PC-9 (cell line): ENCODE measurements around the gene STXBP5. TPM values are rescaled to one million over a fixed set of nuclear protein-coding genes. Genes with fewer than 3 reads are reported as not detected.

Source experiments
- BruUV-seq: library from RNA; stranded (reverse); fragments of 400-500 nt; replicated peaks from 2 replicates; lab custom pipeline; 2021; lab: Mats Ljungman, UMichigan
- CTCF ChIA-PET: fragments of 300-600 bp; sonication (Branson Sonifier 250); formaldehyde crosslinking; loops from one replicate; lab custom pipeline; 2022; ENCODE audit warnings: antibody characterized with exemption; lab: Charles Lee
- POLR2A ChIA-PET: fragments of 300-600 bp; sonication (Branson Sonifier 250); formaldehyde crosslinking; loops from one replicate; lab custom pipeline; 2022; ENCODE audit warnings: antibody characterized with exemption; ENCODE audit not compliant: unreplicated experiment; lab: Charles Lee
- DNase-seq, 2 experiments: peaks; one replicate each; pipeline versions ENCODE4 v3.0.0 to v3.0.0-alpha.2; 2015 to 2022; ENCODE audit warnings: mixed read lengths in 1 of 2
- H2AFZ ChIP-seq: fragments of 200-600 bp; sonication (generic); 2 replicates; pipeline ENCODE4 v1.8.1; 2017; ENCODE audit warnings: antibody characterized with exemption
- H3F3A ChIP-seq: fragments of 200-600 bp; sonication (generic); 2 replicates; pipeline ENCODE4 v1.8.1; 2017; ENCODE audit warnings: antibody characterized with exemption, mild to moderate bottlenecking, low read depth; ENCODE audit not compliant: insufficient read depth
- H3K27ac ChIP-seq: fragments of 200-600 bp; sonication (generic); 2 replicates; pipeline ENCODE4 v1.6.1; 2016; ENCODE audit warnings: mixed run types
- H3K27me3 ChIP-seq: fragments of 200-600 bp; sonication (generic); 2 replicates; pipeline ENCODE4 v1.6.1; 2016; ENCODE audit warnings: low read depth, mixed run types; ENCODE audit not compliant: insufficient read depth
- H3K36me3 ChIP-seq: fragments of 200-600 bp; sonication (generic); 2 replicates; pipeline ENCODE4 v1.6.1; 2016; ENCODE audit warnings: low read depth, mixed run types
- H3K4me1 ChIP-seq: fragments of 200-600 bp; sonication (generic); replicated peaks from 2 replicates; pipeline ENCODE4 v1.6.1; 2016; ENCODE audit warnings: mixed run types; ENCODE audit not compliant: insufficient read depth
- H3K4me2 ChIP-seq: fragments of 200-600 bp; sonication (generic); 2 replicates; pipeline ENCODE4 v1.6.1; 2017; ENCODE audit warnings: mixed run types
- H3K4me3 ChIP-seq: fragments of 200-600 bp; sonication (generic); 2 replicates; pipeline ENCODE4 v1.6.1; 2016; ENCODE audit warnings: mixed run types
- H3K79me2 ChIP-seq: fragments of 200-600 bp; sonication (generic); 2 replicates; pipeline ENCODE4 v1.6.1; 2017; ENCODE audit warnings: low read depth, mixed run types
- H3K9me2 ChIP-seq: fragments of 200-600 bp; sonication (generic); 2 replicates; pipeline ENCODE4 v1.8.1; 2017; ENCODE audit warnings: mild to moderate bottlenecking; ENCODE audit not compliant: insufficient read depth
- H3K9me3 ChIP-seq: fragments of 200-600 bp; sonication (generic); 2 replicates; pipeline ENCODE4 v1.8.1; 2016; ENCODE audit warnings: low read depth; ENCODE audit not compliant: insufficient read depth
- H4K20me1 ChIP-seq: fragments of 200-600 bp; sonication (generic); 2 replicates; pipeline ENCODE4 v1.8.1; 2017; ENCODE audit not compliant: insufficient read depth
- CTCF ChIP-seq: fragments of 200-600 bp; sonication (generic); conservative IDR thresholded peaks from 2 replicates; pipeline ENCODE4 v1.6.1; 2017; ENCODE audit warnings: mixed run types, antibody characterized with exemption, mild to moderate bottlenecking, moderate library complexity
- EZH2 ChIP-seq: fragments of 200-600 bp; sonication (generic); IDR thresholded peaks from 2 replicates; pipeline ENCODE4 v1.8.0; 2017; ENCODE audit warnings: antibody characterized with exemption, low read depth
- intact Hi-C: fragments of 100-400 bp; cut with micrococcal nuclease; formaldehyde crosslinking; loops from one replicate; pipeline ENCODE4 v1.10.0; 2022; ENCODE audit not compliant: unreplicated experiment
- total RNA-seq: library from RNA; stranded (reverse); gene quantifications from 2 replicates; pipeline ENCODE4 v1.2.3, GENCODE V29; 2021

STXBP5 gene
- total RNA-seq, 1 experiment from 2014 or later: 4.6 TPM

- H3K79me2 ChIP-seq: peaks cover 4% of the 10 kb centered on the region; the same call in 1 of the 2 replicates
- ChIA-PET CTCF (no interaction called here), POLR2A (interaction anchor here (0.6 kb wide), 1 partner anchor 69 kb away, joined by 18 read pairs; no protein-coding TSS in a partner anchor)
- no peaks in the 10 kb centered on the region for H3K4me1 ChIP-seq
- DNase-seq: no peak
- no TSS peak for BruUV-seq
- no peak for TF ChIP-seq CTCF
- TF ChIP-seq EZH2: no peak
- H3K27me3 ChIP-seq: no peaks in the 10 kb centered on the region
- H4K20me1 ChIP-seq: no peaks in the 10 kb centered on the region
- no peak overlapping the region for H3K4me3 ChIP-seq
- no peak overlapping the region for H2AFZ ChIP-seq
- 0 out of 2 replicates have a peak, but pooled peaks cover 3% of the 10 kb centered on the region for H3F3A ChIP-seq
- no peak overlapping the region for H3K27ac ChIP-seq
- H3K9me2 ChIP-seq: no peaks in the 10 kb centered on the region
- H3K36me3 ChIP-seq: no peaks in the 10 kb centered on the region; the same call in 1 of the 2 replicates
- no peak overlapping the region for H3K4me2 ChIP-seq
- intact Hi-C loops: no loop called here
- no peaks in the 10 kb centered on the region for H3K9me3 ChIP-seq
These were observed 9.6 kb downstream of the STXBP5 start for GRCh38 chr6:147213772-147214171.

GRCh38 chr6:147214248-147215227 is 10.3 kb downstream of the STXBP5 start:
- Histone ChIP-seq H3K27ac (no peak overlapping the region), H2AFZ (no peak overlapping the region), H3K36me3 (no peaks in the 10 kb centered on the region; the same call in 1 of the 2 replicates), H3F3A (0 out of 2 replicates have a peak, but pooled peaks cover 3% of the 10 kb centered on the region), H4K20me1 (no peaks in the 10 kb centered on the region), H3K4me1 (no peaks in the 10 kb centered on the region), H3K9me3 (no peaks in the 10 kb centered on the region), H3K79me2 (peaks cover 4% of the 10 kb centered on the region; the same call in 1 of the 2 replicates), H3K4me3 (no peak overlapping the region), H3K9me2 (no peaks in the 10 kb centered on the region), H3K4me2 (no peak overlapping the region), H3K27me3 (no peaks in the 10 kb centered on the region)
- TF ChIP-seq EZH2: no peak
- no peak for TF ChIP-seq CTCF
- intact Hi-C loops: no loop called here
- no peak for DNase-seq
- ChIA-PET POLR2A (no interaction called here), CTCF (no interaction called here)
- no TSS peak for BruUV-seq

- TF ChIP-seq EZH2 (no peak), CTCF (no peak)
- H3K4me2 ChIP-seq: no peak overlapping the region
These were observed 12.7 kb downstream of the STXBP5 start for GRCh38 chr6:147216915-147217314.

More at GRCh38 chr6:147216915-147217314, 12.7 kb downstream of the STXBP5 start:
- Histone ChIP-seq H2AFZ (no peak overlapping the region), H3K27ac (no peak overlapping the region), H3K9me3 (no peaks in the 10 kb centered on the region), H3K4me3 (no peak overlapping the region), H3K36me3 (peaks cover 6% of the 10 kb centered on the region; the same call in 1 of the 2 replicates), H4K20me1 (no peaks in the 10 kb centered on the region), H3K79me2 (peaks cover 4% of the 10 kb centered on the region; the same call in 1 of the 2 replicates), H3K4me1 (no peaks in the 10 kb centered on the region), H3K27me3 (no peaks in the 10 kb centered on the region), H3F3A (0 out of 2 replicates have a peak, but pooled peaks cover 3% of the 10 kb centered on the region), H3K9me2 (no peaks in the 10 kb centered on the region)
- DNase-seq: no peak
- intact Hi-C loops: no loop called here
- no TSS peak for BruUV-seq
- CTCF ChIA-PET: no interaction called here
- POLR2A ChIA-PET: no interaction called here
